HepG2 (cell line): Measurements from ENCODE around the gene ZPR1. TPM values are rescaled to one million over a fixed set of nuclear protein-coding genes. Genes with fewer than 3 reads are reported as not detected.

Experiments used
- KDM4B ChIP-seq: sonication (generic); formaldehyde crosslinking; IDR thresholded peaks from 2 replicates; pipeline ENCODE4 v1.4.0; 2020; ENCODE audit warnings: missing genetic modification reagents
- NFYB ChIP-seq: sonication (generic); formaldehyde crosslinking; IDR thresholded peaks from 2 replicates; pipeline ENCODE4 v1.4.0; 2020; ENCODE audit warnings: missing genetic modification reagents
- PPARG ChIP-seq: conservative IDR thresholded peaks from 2 replicates; pipeline ENCODE4 v1.6.1; 2016; ENCODE audit warnings: missing biosample characterization, missing genetic modification reagents
- RAD51 ChIP-seq: fragments of 450-650 bp; IDR thresholded peaks from 2 replicates; pipeline ENCODE4 v1.6.1; 2016; ENCODE audit warnings: borderline replicate concordance
- ZNF850 ChIP-seq: sonication (generic); formaldehyde crosslinking; conservative IDR thresholded peaks from 2 replicates; pipeline ENCODE4 v1.9.0; 2021; ENCODE audit warnings: mild to moderate bottlenecking, missing genetic modification reagents
- polyA plus RNA-seq, 8 experiments: library from polyadenylated mRNA; depleted of rRNA in 3 of 8; stranded (reverse) in 7 of 8; unstranded in 1 of 8; fragments of >200 nt; fragmentation: Illumina TruSeq in 4 of 8; extraction: Trizol in 4 of 8; gene quantifications; 2 replicates each; pipeline versions ENCODE4 v1.2.1 to v1.2.3, GENCODE V29; 2011 to 2016; ENCODE audit warnings: low read depth in 4 of 8, missing spikeins in 1 of 8, mixed read lengths in 1 of 8; ENCODE audit not compliant: insufficient read depth in 1 of 8
- total RNA-seq, 5 experiments: library from RNA; depleted of rRNA; stranded (reverse); fragments of >200 nt; fragmentation: Illumina TruSeq; extraction: Trizol; gene quantifications; 2 replicates each; pipeline ENCODE4 v1.2.3, GENCODE V29; 2016; ENCODE audit warnings: low read depth in 1 of 5
- TF ChIP-seq, protein P1 (sequence below): IDR thresholded peaks from 2 replicates; pipeline ENCODE4 v1.6.1; 2016; ENCODE audit warnings: mild to moderate bottlenecking, missing biosample characterization, missing genetic modification reagents
- TF ChIP-seq, protein P2 (sequence below): IDR thresholded peaks from 2 replicates; pipeline ENCODE4 v1.6.1; 2016; ENCODE audit warnings: mild to moderate bottlenecking
- TF ChIP-seq, protein P3 (sequence below): sonication (generic); formaldehyde crosslinking; IDR thresholded peaks from 2 replicates; pipeline ENCODE4 v1.4.0; 2020; ENCODE audit warnings: missing genetic modification reagents
- TF ChIP-seq, protein P4 (sequence below): sonication (generic); formaldehyde crosslinking; IDR thresholded peaks from 2 replicates; pipeline ENCODE4 v1.4.0; 2020; ENCODE audit warnings: mild to moderate bottlenecking, missing genetic modification reagents
- TF ChIP-seq, protein P5 (sequence below): sonication (generic); formaldehyde crosslinking; conservative IDR thresholded peaks from 2 replicates; pipeline ENCODE4 v1.4.0; 2020; ENCODE audit warnings: missing genetic modification reagents
- TF ChIP-seq, protein P6 (sequence below): fragments of 450-650 bp; IDR thresholded peaks from 2 replicates; pipeline ENCODE4 v1.6.1; 2016
- TF ChIP-seq, protein P7 (sequence below): sonication (generic); formaldehyde crosslinking; IDR thresholded peaks from 2 replicates; pipeline ENCODE4 v1.8.1; 2022; ENCODE audit warnings: mild to moderate bottlenecking, missing genetic modification reagents

Gene ZPR1
- total and polyA plus RNA-seq, 2 of the 13 experiments (the other 11 are each of a cell fraction or from before 2014, with no cell fraction given), result 40.0 to 79.3 TPM

DNA sequence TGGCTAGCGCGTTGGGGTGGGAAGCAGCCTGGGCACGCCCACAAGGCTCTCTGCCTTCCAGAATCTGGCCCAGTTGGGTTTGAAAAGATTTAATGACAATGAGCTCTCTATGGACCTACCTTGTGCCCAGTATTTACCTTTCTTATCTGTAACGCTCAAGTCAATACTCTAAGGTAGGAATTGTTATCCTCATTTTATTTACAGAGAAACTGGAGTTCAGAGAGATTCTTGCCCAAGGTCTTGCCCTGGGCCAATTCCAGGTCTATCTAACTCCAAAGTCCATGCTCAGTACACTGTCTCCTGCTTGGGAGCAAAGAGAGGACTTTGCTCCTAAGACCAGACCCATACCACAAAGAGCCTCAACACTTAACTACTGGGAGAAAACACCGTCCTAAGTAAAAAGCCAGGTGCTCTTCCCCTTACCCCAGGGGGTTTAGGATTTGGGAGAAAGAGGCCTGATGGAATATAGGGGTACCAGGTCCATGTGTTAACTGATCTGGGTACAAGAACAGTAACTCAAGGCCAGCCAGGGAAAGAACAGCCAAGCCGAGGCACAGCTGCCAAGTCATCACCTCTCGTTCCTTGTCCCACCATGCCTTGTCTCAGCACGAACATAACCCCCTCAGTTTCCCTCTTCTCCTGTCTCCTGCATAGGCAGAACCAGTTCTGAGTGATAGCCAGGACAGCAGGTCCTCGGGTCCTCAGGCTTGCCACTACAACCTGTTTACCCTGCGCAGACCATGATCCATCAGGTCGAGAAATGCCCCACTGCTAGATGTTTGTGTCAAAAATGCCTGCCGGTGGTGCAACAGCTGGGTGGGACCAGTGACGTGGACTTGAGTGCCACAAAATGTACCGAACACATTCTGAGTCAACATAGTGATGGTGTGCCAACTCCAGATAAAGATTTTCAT is 20.7 kb upstream of the ZPR1 start (continued):
- TF ChIP-seq, protein P1, sequence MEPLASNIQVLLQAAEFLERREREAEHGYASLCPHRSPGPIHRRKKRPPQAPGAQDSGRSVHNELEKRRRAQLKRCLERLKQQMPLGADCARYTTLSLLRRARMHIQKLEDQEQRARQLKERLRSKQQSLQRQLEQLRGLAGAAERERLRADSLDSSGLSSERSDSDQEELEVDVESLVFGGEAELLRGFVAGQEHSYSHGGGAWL, result no peak
- TF ChIP-seq NFYB (no peak; the same call in 1 of the 2 replicates), KDM4B (CRISPR knock-in tag) (no peak; the same call in 1 of the 2 replicates), RAD51 (no peak), PPARG (CRISPR knock-in tag) (peak; percentile 92), ZNF850 (CRISPR knock-in tag) (no peak)
- TF ChIP-seq, protein P2, sequence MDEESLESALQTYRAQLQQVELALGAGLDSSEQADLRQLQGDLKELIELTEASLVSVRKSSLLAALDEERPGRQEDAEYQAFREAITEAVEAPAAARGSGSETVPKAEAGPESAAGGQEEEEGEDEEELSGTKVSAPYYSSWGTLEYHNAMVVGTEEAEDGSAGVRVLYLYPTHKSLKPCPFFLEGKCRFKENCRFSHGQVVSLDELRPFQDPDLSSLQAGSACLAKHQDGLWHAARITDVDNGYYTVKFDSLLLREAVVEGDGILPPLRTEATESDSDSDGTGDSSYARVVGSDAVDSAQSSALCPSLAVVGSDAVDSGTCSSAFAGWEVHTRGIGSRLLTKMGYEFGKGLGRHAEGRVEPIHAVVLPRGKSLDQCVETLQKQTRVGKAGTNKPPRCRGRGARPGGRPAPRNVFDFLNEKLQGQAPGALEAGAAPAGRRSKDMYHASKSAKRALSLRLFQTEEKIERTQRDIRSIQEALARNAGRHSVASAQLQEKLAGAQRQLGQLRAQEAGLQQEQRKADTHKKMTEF, result peak; percentile 96
- TF ChIP-seq, protein P3, sequence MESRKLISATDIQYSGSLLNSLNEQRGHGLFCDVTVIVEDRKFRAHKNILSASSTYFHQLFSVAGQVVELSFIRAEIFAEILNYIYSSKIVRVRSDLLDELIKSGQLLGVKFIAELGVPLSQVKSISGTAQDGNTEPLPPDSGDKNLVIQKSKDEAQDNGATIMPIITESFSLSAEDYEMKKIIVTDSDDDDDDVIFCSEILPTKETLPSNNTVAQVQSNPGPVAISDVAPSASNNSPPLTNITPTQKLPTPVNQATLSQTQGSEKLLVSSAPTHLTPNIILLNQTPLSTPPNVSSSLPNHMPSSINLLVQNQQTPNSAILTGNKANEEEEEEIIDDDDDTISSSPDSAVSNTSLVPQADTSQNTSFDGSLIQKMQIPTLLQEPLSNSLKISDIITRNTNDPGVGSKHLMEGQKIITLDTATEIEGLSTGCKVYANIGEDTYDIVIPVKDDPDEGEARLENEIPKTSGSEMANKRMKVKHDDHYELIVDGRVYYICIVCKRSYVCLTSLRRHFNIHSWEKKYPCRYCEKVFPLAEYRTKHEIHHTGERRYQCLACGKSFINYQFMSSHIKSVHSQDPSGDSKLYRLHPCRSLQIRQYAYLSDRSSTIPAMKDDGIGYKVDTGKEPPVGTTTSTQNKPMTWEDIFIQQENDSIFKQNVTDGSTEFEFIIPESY (CRISPR knock-in tag), result peak; percentile 38; the same call in 1 of the 2 replicates
- TF ChIP-seq, protein P4, sequence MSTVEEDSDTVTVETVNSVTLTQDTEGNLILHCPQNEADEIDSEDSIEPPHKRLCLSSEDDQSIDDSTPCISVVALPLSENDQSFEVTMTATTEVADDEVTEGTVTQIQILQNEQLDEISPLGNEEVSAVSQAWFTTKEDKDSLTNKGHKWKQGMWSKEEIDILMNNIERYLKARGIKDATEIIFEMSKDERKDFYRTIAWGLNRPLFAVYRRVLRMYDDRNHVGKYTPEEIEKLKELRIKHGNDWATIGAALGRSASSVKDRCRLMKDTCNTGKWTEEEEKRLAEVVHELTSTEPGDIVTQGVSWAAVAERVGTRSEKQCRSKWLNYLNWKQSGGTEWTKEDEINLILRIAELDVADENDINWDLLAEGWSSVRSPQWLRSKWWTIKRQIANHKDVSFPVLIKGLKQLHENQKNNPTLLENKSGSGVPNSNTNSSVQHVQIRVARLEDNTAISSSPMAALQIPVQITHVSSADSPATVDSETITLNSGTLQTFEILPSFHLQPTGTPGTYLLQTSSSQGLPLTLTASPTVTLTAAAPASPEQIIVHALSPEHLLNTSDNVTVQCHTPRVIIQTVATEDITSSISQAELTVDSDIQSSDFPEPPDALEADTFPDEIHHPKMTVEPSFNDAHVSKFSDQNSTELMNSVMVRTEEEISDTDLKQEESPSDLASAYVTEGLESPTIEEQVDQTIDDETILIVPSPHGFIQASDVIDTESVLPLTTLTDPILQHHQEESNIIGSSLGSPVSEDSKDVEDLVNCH (CRISPR knock-in tag), result no peak
- TF ChIP-seq, protein P5, sequence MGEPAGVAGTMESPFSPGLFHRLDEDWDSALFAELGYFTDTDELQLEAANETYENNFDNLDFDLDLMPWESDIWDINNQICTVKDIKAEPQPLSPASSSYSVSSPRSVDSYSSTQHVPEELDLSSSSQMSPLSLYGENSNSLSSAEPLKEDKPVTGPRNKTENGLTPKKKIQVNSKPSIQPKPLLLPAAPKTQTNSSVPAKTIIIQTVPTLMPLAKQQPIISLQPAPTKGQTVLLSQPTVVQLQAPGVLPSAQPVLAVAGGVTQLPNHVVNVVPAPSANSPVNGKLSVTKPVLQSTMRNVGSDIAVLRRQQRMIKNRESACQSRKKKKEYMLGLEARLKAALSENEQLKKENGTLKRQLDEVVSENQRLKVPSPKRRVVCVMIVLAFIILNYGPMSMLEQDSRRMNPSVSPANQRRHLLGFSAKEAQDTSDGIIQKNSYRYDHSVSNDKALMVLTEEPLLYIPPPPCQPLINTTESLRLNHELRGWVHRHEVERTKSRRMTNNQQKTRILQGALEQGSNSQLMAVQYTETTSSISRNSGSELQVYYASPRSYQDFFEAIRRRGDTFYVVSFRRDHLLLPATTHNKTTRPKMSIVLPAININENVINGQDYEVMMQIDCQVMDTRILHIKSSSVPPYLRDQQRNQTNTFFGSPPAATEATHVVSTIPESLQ, result no peak; the same call in 1 of the 2 replicates
- TF ChIP-seq, protein P6, sequence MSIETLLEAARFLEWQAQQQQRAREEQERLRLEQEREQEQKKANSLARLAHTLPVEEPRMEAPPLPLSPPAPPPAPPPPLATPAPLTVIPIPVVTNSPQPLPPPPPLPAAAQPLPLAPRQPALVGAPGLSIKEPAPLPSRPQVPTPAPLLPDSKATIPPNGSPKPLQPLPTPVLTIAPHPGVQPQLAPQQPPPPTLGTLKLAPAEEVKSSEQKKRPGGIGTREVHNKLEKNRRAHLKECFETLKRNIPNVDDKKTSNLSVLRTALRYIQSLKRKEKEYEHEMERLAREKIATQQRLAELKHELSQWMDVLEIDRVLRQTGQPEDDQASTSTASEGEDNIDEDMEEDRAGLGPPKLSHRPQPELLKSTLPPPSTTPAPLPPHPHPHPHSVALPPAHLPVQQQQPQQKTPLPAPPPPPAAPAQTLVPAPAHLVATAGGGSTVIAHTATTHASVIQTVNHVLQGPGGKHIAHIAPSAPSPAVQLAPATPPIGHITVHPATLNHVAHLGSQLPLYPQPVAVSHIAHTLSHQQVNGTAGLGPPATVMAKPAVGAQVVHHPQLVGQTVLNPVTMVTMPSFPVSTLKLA, result 0 out of 2 replicates have a peak, but pooled peaks have one; percentile 2
- TF ChIP-seq, protein P7, sequence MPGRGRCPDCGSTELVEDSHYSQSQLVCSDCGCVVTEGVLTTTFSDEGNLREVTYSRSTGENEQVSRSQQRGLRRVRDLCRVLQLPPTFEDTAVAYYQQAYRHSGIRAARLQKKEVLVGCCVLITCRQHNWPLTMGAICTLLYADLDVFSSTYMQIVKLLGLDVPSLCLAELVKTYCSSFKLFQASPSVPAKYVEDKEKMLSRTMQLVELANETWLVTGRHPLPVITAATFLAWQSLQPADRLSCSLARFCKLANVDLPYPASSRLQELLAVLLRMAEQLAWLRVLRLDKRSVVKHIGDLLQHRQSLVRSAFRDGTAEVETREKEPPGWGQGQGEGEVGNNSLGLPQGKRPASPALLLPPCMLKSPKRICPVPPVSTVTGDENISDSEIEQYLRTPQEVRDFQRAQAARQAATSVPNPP (CRISPR knock-in tag), result peak; percentile 69
